HG03565 (cell line): ENCODE data around the gene EIF4E1B.

Experiments
- ATAC-seq: cut with Tn5 transposase; IDR thresholded peaks from one replicate; pipeline ENCODE4 v1.9.1; 2021; ENCODE audit warnings: mild to moderate bottlenecking, moderate library complexity; ENCODE audit not compliant: unreplicated experiment

EIF4E1B gene

DNA sequence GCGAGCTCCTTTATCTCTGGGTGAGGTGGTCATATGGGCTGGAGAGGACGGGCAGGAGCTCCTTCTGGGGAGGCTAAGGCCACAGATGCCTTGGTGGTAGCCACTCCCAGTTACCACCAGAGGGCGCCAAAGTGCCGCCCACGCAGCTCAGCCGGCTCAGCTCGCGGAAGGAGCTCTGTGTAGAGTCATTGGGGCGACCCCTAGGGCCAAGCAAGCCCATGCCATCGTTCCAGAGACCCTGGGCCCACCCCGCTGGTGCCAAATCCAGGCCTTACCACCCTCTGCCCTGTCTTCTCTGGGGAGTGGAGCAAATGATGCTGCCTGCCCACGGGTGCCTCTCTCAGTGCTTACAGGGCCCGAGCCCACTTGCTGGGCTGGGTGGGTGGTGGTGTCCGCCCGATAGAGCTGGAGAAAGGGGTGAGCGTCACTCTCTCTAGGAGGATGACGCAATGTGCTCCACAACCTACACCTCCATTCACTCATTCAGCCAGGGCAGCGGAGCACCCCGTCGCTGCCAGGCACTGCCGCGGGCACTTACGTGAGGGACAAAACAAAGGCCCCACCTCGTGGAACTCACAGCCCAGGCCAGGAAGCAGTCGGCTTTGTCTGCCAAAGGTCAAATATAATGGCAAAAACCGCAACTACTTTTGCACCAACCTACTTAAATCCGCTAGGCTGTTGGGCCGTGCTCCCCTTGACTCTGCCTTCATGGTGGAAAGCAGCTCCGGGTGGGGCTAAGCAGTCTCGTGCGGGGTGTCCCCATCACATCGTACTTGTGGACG is 30.6 kb downstream of the EIF4E1B start:
- ATAC-seq: peak; percentile 42

DNA sequence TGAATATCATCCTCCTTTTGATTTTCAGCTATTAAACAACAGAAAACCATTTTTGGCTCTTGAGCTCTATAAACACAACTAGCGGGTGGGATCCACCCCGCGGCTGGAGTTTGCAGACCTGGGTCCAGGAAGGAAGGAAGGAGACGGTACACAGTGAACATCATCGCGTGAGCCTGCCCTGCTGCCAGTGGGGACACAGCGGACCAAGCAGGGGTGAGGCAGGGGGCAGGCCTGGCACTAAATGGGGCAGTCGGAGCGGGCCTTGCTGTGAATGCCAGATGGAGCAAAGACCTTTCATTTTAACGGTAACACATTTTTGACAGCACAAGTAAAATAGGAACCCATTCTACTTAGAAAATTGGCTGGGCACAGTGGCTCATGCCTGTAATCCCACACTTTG is 31.2 kb downstream of the EIF4E1B start:
- ATAC-seq: no peak

GRCh38 chr5:176662371-176663333 is 32.2 kb downstream of the EIF4E1B start:
- ATAC-seq: no peak

GRCh38 chr5:176663566-176663965 is 33.1 kb downstream of the EIF4E1B start:
- no peak for ATAC-seq

DNA sequence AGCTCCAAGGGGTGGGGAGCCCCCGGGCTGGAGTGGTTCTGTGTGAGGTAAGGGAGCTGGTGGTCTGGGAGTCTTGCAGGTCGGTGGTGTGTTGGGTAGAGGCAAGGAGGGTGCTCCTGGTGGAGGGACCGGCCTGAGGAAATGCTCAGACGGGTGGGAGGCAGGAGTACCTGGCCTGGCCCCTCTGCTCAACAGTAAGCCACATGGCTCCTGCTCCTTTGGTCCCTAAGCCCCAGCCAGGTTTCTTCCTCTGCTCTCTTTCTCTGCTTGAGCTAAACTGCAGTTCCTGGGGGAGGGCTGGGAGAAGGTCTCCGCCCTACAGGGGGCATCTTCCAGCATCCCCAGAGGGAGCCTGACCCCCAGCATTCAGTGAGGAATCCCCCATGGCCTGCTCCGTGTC is 34.0 kb downstream of the EIF4E1B start:
- ATAC-seq: no peak

DNA sequence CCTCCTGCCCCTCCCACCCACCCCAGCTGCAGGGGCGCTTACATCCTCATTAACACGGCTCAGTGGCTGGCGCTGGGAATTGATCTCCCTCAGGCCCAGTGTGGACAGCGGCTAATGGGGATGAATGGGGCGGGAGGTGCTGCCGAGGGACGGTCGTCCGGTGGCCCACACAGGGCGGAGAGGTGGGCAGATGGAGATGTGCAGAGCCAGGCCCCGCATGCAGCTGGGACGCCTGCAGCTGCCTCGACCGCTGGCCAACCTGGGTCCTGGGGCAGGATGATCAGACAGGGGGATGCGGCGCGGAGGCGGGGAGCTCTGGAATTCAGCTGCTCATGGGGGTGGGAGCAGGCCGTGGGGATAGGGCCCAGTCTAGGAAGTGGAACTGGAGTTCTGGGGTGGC is 34.4 kb downstream of the EIF4E1B start:
- ATAC-seq: no peak

- no peak for ATAC-seq
These were observed 35.0 kb downstream of the EIF4E1B start for GRCh38 chr5:176665517-176665916.

GRCh38 chr5:176667637-176668036 is 37.2 kb downstream of the EIF4E1B start:
- no peak for ATAC-seq

DNA sequence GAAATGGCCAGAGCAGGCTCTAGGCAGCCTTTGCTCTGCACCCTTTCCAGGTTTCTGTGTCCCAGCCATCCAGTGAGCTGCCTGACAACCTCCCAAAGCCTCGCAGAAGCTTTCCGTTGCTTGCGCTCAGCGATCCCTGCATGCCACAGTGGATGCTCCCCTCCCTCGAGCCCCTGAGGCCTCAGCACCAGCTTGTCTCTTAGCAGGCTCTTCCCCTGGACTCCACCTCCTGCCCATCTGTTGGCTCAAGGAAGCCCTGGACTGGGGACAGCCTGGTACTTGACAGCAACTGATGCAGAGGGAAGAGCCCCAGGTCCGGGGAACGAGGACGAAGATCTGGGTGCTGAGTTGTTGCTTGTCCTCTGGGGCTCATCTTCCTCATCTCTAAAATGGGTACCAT is 40.0 kb downstream of the EIF4E1B start:
- no peak for ATAC-seq

- ATAC-seq: no peak
These were observed 40.9 kb downstream of the EIF4E1B start for GRCh38 chr5:176671399-176671798.

DNA sequence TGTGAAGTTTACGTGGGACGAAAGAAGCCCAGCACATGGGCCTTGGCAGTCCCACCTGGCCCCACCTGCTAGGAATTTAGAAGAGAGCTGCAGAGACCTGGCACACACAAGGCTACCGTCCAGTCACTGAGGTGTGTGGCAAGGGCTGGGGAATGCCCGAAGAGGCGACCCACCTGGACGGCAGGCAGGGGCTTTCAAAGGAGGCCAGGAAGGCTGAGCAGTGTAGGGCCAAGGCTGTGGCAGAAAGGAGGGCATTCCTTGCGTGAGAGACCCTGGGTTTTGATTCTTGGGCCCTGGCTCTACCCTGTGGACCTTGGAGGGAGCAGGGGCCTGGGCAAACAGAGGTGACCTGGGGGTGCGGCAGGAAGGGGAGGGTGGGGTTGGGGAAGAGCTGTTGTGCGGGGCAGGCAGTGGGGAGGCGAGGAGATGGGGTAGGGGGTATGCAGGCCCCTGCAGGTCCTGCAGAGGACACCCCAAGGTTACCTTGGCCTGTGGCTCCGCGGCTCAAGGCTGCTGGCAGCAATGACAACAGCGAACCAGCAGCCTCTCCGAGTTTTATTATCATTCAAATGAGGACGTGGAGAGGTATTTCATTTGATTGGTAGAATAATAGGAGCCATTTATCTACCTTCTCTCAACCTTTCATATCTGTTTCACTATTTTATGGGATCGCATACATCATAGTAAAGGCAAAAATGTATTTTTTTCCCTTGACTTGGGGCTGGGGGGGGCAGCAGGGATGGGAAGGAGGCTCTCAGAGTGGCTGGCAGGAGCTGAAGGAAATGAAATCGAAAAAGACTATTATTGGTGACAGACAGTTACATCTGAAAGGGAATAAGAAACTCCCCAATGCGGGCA is 41.6 kb downstream of the EIF4E1B start:
- no peak for ATAC-seq

DNA sequence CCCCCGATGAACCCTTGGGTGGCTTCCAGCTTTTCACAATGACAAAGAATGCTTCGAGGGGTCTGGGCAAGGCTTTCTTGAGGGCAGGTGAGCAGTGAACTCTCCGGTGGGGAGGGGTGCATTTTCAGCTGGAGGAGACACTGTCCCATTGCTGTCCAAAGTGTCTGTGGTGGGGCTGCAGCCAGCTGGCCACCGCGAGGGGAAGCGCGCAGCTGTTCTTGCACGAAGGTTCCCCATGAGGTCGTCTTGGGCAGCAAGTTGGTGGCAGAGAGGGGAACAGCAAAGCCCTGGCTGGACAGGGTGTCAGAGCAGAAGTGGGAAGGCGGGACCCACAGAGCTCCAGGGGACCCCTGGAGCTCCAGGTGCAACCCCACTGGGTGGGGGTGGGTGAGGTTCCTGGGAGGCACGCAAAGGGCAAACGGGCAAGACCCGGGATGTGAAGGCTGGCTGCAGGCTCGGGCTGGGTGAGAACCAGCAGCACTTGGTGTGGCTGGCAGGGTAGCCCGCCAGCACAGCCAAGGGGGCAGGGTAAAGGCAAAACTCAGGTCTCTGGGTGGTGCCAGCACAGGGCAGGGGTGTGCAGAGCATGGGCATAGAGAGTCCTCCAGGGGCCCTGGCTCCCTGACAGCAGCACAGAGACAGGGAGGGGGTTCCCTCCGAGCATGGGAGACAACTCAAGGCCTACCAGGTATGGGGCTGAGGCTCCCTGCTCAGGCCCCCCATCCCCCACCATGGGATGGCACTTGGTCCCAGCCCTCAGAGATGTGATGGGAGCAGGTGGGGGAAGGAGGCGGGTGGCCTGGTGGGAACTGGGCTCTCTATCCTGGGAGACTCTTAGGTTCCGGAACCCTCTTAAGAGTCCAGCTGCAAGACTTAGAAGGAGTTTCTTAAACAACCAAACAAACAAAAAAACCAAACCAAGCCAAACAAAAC is 43.4 kb downstream of the EIF4E1B start:
- ATAC-seq: no peak

GRCh38 chr5:176674799-176675198 is 44.3 kb downstream of the EIF4E1B start:
- ATAC-seq: no peak

DNA sequence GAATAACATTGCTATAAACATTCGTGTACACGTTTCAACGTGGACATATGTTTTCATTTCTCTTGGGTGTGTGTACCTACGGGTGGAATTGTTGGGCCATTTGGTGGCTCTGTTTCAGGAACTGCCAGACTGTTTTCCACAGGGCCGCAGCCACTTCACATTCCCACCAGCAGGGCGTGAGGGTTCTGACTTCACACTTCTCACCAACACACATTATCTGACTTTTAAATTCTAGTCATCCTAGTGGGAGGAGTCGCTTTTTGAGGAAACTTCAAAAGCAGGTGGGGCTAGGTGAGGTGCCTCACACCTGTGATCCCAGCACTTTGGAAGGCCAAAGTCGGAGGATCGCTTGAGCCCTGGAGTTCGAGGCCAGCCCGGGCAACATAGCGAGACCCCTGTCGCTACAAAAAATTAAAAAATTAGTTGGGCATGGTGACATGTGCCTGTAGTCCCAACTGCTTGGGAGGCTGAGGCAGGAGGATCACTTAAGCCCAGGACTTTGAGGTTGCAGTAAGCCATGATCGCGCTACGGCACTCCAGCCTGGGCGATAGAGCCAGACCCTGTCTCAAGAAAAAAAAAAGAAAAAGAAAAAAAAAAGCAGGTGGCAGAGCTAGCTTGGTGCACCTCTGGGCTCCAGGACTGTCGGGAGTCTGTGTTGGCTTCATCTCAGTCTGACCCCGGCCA is 45.3 kb downstream of the EIF4E1B start:
- ATAC-seq: no peak

GRCh38 chr5:176676361-176676824 is 45.9 kb downstream of the EIF4E1B start:
- ATAC-seq: peak; percentile 78

DNA sequence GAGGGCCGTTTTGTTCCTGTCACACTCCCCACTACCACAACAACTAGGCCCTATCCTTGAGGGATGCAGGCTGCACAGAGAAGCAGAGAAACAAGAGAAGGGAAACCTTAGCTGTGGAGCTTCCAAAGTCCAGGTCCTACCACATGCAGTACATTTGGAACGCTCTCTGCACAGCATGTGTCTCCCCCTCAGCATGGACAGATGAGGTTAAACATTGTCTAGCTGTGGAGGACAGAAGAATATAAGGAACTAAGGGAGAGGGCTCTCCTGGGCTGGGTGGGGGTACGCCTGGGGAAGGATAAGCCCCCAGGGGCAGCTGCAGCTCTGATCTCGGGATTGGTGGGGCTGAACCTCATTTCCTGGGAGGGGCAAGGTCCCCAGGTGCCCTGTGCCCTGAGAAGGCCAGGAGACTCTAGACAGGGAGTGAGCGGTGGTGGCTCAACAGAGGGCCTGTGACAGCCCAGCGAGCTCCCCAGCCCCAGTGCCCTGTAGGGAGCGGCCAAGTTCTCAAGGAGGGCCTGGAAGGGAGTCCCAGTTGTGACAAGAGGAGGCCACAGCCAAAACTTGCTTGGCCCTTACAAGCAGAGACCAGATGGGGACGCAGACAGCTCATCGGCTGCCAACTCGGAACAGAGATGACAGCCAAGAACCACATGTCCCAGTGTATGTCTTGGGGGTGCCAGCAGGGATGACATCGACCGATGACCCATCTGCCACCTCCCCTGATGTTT is 46.9 kb downstream of the EIF4E1B start:
- ATAC-seq: no peak

DNA sequence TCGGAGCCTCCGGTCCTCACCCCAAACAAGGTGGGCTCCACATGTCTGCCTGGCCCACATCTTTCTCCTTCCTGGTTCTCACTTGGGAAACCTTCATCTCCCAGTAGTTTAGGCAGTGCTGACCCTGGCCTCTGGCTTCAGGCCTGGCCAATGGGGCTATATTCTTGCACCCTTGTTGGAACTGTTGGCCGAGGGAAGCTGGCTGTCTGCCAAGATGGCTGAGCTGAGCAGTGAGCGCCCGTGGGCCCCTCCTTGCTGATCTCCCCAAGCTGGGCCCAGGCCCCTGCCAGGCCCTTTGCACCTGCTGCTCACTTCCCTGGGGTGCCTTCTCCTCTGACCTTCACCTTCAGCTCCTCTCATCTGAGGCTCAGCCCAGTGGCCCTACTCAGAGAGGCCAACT is 48.1 kb downstream of the EIF4E1B start:
- no peak for ATAC-seq

GRCh38 chr5:176679365-176680225 is 49.1 kb downstream of the EIF4E1B start:
- no peak for ATAC-seq
